SK-N-MC (cell line): ENCODE measurements around the gene EPB41L3.

Experiments
- EZH2 ChIP-seq: fragments of 200-600 bp; sonication (generic); IDR thresholded peaks from one replicate; pipeline ENCODE4 v1.6.1; 2017; ENCODE audit warnings: antibody characterized with exemption
- FOXP2 ChIP-seq: optimal IDR thresholded peaks from 2 replicates; pipeline ENCODE3; 2011; ENCODE audit warnings: mild to moderate bottlenecking, moderate library complexity; ENCODE audit not compliant: insufficient read depth; ENCODE audit errors: extremely low read length, control extremely low read depth
- POLR2AphosphoS5 ChIP-seq: IDR thresholded peaks from 2 replicates; pipeline ENCODE4 v1.6.1; 2012; ENCODE audit warnings: mild to moderate bottlenecking, low read depth, low read length, borderline replicate concordance

DNA sequence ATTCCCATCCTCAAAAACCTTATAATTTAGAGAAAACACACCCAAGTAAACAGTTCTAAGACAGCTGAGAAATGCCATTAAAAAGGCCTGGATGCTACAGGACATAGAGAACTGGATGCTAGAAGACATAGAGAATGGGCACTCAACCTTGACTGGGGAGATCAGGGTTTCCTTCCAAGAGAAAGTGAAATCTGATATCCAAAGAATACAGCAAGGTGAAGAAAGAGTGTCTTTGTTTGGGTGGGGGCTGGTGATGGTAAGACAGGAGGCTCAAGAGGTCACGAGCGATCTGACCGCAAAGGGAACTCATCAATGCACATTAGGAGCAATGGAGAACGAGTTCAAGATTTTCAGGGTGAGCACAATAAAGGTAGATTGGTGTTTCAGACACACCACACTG lies 31.6 kb downstream of the EPB41L3 start:
- no peak for TF ChIP-seq EZH2
- TF ChIP-seq POLR2AphosphoS5 = no peak
- no peak for TF ChIP-seq FOXP2
